ENCODE results near the gene SPOCK1. TPM values are rescaled to one million over a fixed set of nuclear protein-coding genes. Genes with fewer than 3 reads are reported as not detected.

Gene SPOCK1
- total and polyA plus RNA-seq, 4 donors = 0.07 to 0.18 (median 0.17) TPM; not detected in 1

DNA sequence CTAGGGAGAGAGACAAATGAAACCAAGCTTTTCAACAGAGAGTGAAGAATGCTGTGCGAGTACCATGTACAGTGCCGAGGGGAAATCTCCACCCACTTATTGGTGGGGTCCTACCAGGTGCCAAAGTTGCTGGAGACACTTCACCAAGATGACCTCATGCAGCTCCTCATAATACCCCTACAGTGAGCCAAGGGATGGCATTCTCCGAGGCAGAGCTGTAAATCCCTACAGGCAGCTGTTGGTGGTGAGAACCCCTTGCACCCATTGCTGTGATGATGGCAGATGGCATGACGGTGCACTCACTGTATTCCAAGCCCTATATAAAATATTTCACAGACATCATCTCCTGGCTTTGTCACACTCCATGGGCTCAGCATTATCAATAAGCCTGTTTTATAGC, 464.9 kb downstream of the SPOCK1 start:
- Histone ChIP-seq H3K27ac (ENCODE audit: low read depth in 1 of 2, low read length in 2 of 2) (no peak overlapping the region), H3K9ac (ENCODE audit: low read depth in 1 of 2, low read length in 2 of 2) (no peak overlapping the region), H3K9me3 (ENCODE audit: control insufficient read depth in 4 of 4, low read length in 3 of 4) (no peaks in the 10 kb centered on the region), H3K36me3 (ENCODE audit: control insufficient read depth in 4 of 4, insufficient read depth in 3 of 4, low read depth in 1 of 4, low read length in 3 of 4) (no peaks in the 10 kb centered on the region), H3K4me3 (ENCODE audit: low read depth in 1 of 3, low read length in 3 of 3) (no peak overlapping the region), H3K4me1 (ENCODE audit: control insufficient read depth in 4 of 4, insufficient read depth in 4 of 4, low read length in 3 of 4) (no peaks in the 10 kb centered on the region), H3K27me3 (ENCODE audit: control insufficient read depth in 4 of 4, insufficient read depth in 4 of 4, low read length in 3 of 4) (peaks cover 0 to 3% (median 2%) of the 10 kb centered on the region in 4 donors)
- 83% methylated on average over 4 of the region's 4 CpGs for WGBS
- TF ChIP-seq NR2F2 (IDR thresholded peaks at IDR 0.05) = no peak
- no peak for TF ChIP-seq GABPA (IDR thresholded peaks at IDR 0.05 in 1 of 2, conservative IDR thresholded peaks at IDR 0.05 in 1 of 2)
- no peak for TF ChIP-seq YY1 (IDR thresholded peaks at IDR 0.05)
- DNase-seq (ENCODE audit: low spot score) = no peak

DNA sequence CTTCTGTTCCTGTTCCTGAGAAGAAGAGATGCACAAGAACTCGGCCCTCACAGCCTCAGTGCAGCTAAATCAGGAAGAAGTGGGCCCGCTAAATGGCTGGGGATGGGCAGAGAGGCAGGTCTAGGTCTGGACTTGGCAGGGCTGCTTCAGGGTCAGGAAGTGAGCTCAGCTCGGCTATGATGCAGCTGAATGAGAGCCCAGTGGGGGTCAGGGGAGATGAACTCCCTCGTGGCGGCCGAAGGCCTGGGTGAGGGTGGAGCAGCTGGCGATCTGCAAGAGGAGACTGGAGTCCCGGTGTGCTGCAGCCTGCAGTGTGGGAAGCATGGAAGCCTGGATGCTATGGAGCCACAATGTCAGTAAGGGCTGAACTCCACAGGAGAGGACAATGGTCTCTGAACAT, 466.2 kb downstream of the SPOCK1 start:
- no peak for TF ChIP-seq GABPA (IDR thresholded peaks at IDR 0.05 in 1 of 2, conservative IDR thresholded peaks at IDR 0.05 in 1 of 2)
- TF ChIP-seq, protein P1, sequence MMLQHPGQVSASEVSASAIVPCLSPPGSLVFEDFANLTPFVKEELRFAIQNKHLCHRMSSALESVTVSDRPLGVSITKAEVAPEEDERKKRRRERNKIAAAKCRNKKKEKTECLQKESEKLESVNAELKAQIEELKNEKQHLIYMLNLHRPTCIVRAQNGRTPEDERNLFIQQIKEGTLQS (IDR thresholded peaks at IDR 0.05) = no peak

DNA sequence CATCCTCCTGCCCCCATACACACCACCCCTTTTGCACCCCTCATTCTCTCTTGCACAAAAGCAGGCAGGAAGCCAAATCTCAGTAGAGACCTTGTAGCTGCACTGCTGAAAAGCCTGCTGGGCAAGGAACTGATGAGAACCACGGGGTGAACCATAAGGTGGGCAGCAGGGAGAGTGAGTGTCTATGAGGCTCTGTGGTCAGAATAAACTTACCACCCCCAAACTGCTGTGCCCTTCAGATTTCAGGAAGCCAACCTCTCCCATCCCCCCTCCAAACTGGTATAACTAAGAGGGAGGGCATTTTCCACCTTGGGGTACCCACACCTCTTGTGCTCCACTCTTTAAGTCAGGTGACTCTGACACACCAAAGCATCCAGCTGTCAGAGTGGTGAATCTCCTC, 471.4 kb downstream of the SPOCK1 start:
- H3K4me1 ChIP-seq (ENCODE audit: control insufficient read depth in 4 of 4, insufficient read depth in 4 of 4, low read length in 3 of 4) = no peaks in the 10 kb centered on the region
- H3K9me3 ChIP-seq (ENCODE audit: control insufficient read depth in 4 of 4, low read length in 3 of 4) = no peaks in the 10 kb centered on the region
- H3K36me3 ChIP-seq (ENCODE audit: control insufficient read depth in 4 of 4, insufficient read depth in 3 of 4, low read depth in 1 of 4, low read length in 3 of 4) = no peaks in the 10 kb centered on the region
- peaks cover 0 to 3% (median 0%) of the 10 kb centered on the region in 4 donors for H3K27me3 ChIP-seq (ENCODE audit: control insufficient read depth in 4 of 4, insufficient read depth in 4 of 4, low read length in 3 of 4)
- no peak overlapping the region for H3K4me3 ChIP-seq (ENCODE audit: low read depth in 1 of 3, low read length in 3 of 3)
- no peak overlapping the region for H3K27ac ChIP-seq (ENCODE audit: low read depth in 1 of 2, low read length in 2 of 2)
- no peak overlapping the region for H3K9ac ChIP-seq (ENCODE audit: low read depth in 1 of 2, low read length in 2 of 2)
- DNase-seq (ENCODE audit: low spot score) = no peak
- WGBS = 64% methylated on average over 1 of the region's 1 CpG
- TF ChIP-seq HNF4A (conservative IDR thresholded peaks at IDR 0.05) (no peak), HNF4G (IDR thresholded peaks at IDR 0.05) (no peak), TAF1 (conservative IDR thresholded peaks at IDR 0.05) (no peak), FOXA1 (IDR thresholded peaks at IDR 0.05) (no peak), GABPA (IDR thresholded peaks at IDR 0.05 in 1 of 2, conservative IDR thresholded peaks at IDR 0.05 in 1 of 2) (no peak), SP1 (IDR thresholded peaks at IDR 0.05) (no peak), EGR1 (IDR thresholded peaks at IDR 0.05; ENCODE audit: low read depth in 2 of 2) (no peak), YY1 (IDR thresholded peaks at IDR 0.05) (no peak), FOXA2 (IDR thresholded peaks at IDR 0.05) (no peak), RAD21 (IDR thresholded peaks at IDR 0.05) (no peak), NR2F2 (IDR thresholded peaks at IDR 0.05) (no peak), RXRA (IDR thresholded peaks at IDR 0.05) (no peak), JUND (IDR thresholded peaks at IDR 0.05) (no peak)
- TF ChIP-seq, protein P2, sequence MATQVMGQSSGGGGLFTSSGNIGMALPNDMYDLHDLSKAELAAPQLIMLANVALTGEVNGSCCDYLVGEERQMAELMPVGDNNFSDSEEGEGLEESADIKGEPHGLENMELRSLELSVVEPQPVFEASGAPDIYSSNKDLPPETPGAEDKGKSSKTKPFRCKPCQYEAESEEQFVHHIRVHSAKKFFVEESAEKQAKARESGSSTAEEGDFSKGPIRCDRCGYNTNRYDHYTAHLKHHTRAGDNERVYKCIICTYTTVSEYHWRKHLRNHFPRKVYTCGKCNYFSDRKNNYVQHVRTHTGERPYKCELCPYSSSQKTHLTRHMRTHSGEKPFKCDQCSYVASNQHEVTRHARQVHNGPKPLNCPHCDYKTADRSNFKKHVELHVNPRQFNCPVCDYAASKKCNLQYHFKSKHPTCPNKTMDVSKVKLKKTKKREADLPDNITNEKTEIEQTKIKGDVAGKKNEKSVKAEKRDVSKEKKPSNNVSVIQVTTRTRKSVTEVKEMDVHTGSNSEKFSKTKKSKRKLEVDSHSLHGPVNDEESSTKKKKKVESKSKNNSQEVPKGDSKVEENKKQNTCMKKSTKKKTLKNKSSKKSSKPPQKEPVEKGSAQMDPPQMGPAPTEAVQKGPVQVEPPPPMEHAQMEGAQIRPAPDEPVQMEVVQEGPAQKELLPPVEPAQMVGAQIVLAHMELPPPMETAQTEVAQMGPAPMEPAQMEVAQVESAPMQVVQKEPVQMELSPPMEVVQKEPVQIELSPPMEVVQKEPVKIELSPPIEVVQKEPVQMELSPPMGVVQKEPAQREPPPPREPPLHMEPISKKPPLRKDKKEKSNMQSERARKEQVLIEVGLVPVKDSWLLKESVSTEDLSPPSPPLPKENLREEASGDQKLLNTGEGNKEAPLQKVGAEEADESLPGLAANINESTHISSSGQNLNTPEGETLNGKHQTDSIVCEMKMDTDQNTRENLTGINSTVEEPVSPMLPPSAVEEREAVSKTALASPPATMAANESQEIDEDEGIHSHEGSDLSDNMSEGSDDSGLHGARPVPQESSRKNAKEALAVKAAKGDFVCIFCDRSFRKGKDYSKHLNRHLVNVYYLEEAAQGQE (IDR thresholded peaks at IDR 0.05) = no peak
- TF ChIP-seq, protein P3, sequence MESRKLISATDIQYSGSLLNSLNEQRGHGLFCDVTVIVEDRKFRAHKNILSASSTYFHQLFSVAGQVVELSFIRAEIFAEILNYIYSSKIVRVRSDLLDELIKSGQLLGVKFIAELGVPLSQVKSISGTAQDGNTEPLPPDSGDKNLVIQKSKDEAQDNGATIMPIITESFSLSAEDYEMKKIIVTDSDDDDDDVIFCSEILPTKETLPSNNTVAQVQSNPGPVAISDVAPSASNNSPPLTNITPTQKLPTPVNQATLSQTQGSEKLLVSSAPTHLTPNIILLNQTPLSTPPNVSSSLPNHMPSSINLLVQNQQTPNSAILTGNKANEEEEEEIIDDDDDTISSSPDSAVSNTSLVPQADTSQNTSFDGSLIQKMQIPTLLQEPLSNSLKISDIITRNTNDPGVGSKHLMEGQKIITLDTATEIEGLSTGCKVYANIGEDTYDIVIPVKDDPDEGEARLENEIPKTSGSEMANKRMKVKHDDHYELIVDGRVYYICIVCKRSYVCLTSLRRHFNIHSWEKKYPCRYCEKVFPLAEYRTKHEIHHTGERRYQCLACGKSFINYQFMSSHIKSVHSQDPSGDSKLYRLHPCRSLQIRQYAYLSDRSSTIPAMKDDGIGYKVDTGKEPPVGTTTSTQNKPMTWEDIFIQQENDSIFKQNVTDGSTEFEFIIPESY (IDR thresholded peaks at IDR 0.05) = no peak
- TF ChIP-seq, protein P1 (IDR thresholded peaks at IDR 0.05) = no peak
- TF ChIP-seq, protein P4, sequence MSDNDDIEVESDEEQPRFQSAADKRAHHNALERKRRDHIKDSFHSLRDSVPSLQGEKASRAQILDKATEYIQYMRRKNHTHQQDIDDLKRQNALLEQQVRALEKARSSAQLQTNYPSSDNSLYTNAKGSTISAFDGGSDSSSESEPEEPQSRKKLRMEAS (IDR thresholded peaks at IDR 0.05) = no peak
- TF ChIP-seq, protein P5, sequence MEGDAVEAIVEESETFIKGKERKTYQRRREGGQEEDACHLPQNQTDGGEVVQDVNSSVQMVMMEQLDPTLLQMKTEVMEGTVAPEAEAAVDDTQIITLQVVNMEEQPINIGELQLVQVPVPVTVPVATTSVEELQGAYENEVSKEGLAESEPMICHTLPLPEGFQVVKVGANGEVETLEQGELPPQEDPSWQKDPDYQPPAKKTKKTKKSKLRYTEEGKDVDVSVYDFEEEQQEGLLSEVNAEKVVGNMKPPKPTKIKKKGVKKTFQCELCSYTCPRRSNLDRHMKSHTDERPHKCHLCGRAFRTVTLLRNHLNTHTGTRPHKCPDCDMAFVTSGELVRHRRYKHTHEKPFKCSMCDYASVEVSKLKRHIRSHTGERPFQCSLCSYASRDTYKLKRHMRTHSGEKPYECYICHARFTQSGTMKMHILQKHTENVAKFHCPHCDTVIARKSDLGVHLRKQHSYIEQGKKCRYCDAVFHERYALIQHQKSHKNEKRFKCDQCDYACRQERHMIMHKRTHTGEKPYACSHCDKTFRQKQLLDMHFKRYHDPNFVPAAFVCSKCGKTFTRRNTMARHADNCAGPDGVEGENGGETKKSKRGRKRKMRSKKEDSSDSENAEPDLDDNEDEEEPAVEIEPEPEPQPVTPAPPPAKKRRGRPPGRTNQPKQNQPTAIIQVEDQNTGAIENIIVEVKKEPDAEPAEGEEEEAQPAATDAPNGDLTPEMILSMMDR (IDR thresholded peaks at IDR 0.05; ENCODE audit: low read depth, low read length, missing input control) = no peak

More for the DNA sequence above, 466.2 kb downstream of the SPOCK1 start:
- DNase-seq (ENCODE audit: low spot score) = no peak
- WGBS = 56% methylated on average over 8 of the region's 8 CpGs
- Histone ChIP-seq H3K4me1 (ENCODE audit: control insufficient read depth in 4 of 4, insufficient read depth in 4 of 4, low read length in 3 of 4) (no peaks in the 10 kb centered on the region), H3K27me3 (ENCODE audit: control insufficient read depth in 4 of 4, insufficient read depth in 4 of 4, low read length in 3 of 4) (peaks cover 0 to 3% (median 0%) of the 10 kb centered on the region in 4 donors), H3K9ac (ENCODE audit: low read depth in 1 of 2, low read length in 2 of 2) (no peak overlapping the region), H3K36me3 (ENCODE audit: control insufficient read depth in 4 of 4, insufficient read depth in 3 of 4, low read depth in 1 of 4, low read length in 3 of 4) (no peaks in the 10 kb centered on the region), H3K9me3 (ENCODE audit: control insufficient read depth in 4 of 4, low read length in 3 of 4) (no peaks in the 10 kb centered on the region), H3K4me3 (ENCODE audit: low read depth in 1 of 3, low read length in 3 of 3) (no peak overlapping the region), H3K27ac (ENCODE audit: low read depth in 1 of 2, low read length in 2 of 2) (no peak overlapping the region)
